GM18867 (cell line): ENCODE measurements around the gene KCNE3.

Experiments
- ATAC-seq: cut with Tn5 transposase; IDR thresholded peaks from one replicate; pipeline ENCODE4 v1.9.1; 2021; ENCODE audit warnings: mild to moderate bottlenecking, moderate library complexity; ENCODE audit not compliant: unreplicated experiment

KCNE3 gene

DNA sequence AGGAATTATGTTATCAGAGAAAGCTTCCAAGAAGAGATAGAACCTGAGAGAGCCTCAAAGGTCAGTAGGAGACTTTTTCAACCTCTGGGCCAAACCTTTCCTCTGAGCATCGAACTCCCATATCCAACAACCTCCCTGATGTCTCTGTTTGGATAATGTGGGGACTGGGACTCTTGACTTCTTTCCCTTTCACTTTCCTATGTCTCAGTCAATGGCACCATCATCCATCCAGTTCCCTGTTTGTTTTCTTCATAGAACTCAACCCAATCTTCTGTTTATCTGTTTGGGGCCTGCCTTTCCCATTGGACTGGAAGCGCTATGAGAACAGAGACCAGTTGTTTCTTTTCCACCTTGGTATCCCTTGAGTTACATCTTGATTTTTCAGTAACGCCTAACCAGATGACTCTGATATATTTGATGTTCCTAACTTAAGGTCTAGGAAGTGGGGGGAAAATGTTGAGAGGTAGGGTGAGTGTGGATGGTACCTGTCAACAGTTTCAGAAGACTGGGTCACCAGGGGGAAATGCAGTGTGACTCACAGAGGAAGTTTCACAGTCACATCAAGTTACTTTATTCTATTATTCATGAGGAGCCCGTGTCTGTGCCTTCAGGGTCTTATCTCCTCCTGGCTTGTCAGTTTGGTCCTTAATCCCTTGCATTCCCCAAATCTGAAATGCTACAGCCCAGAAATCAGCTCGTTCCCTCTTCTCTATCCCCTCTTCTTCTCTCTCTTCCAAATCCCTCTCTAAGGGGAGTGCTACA is 4.5 kb upstream of the KCNE3 start:
- no peak for ATAC-seq

DNA sequence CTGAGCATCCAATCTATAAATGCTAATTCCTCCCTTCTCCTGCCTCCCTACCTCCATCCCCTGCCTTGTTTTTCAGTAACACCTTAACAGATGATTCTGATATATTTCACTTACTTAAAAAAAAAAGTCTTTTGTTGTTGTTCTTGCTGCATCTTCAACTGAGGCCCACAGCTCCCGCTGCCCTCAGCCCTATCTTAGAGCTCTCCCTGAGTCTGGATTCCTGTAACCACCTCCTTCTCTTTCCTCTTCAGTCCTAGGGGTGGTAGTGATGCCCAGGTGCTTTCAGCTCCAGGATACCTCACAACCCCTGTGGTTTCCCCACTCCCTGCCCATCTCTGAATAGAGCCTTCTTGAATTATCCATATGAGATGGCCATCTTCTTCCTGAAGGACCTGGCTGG is 3.7 kb upstream of the KCNE3 start:
- no peak for ATAC-seq

DNA sequence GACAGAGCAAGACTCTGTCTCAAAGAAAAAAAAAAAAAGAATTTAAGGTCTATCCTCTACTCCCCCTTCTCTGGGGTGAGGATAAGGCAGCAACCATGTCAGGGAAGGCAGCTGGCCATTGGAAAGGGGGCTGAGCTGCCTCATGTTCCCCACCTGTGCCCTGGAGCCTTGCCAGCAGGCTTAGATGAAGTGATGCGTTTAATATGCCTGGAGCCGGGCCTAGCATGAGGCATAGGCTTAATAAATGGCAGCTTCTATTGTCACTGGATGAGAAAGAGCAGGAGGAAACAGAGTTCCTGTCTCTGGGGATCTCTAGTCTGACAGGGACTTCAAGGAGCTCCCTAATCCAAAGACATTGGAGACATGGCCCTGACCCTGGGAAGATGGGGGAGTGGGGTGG is 3.2 kb upstream of the KCNE3 start:
- ATAC-seq = no peak

DNA sequence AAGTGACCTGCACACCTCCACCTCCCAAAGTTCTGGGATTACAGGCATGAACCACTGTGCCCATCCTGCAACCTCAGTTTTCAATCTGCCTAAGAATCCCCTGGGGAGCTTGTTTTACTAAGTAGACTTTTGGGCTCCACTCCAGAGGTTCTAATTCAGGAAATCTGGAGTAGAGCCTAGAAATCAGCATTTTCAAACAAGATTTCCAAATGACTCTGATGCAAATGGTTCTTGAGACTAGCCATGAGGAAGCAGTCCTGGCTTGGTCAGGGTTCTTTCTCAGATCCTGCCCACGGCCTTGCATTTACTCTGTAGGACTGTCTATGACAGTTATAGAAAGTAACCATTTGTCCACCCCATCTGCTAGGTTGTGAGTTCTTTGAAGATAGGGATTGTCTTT is 1.6 kb upstream of the KCNE3 start:
- no peak for ATAC-seq

DNA sequence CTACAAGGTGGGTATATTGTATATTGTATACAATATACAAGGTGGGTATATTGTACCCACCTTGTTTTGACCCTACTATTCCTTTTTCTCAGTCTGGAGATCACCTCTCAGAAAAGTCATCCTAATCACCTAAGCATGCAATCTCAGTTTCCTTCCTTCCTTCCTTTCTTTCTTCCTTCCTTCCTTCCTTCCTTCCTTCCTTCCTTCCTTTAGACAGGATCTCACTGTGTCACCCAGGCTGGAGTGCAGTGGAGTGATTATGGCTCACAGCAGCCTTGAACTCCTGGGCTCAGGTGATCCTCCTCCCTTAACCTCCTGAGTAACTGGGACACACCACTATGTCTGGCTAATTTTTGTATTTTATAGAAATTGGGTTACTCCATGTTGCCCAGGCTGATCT is 1.2 kb upstream of the KCNE3 start:
- ATAC-seq = no peak

DNA sequence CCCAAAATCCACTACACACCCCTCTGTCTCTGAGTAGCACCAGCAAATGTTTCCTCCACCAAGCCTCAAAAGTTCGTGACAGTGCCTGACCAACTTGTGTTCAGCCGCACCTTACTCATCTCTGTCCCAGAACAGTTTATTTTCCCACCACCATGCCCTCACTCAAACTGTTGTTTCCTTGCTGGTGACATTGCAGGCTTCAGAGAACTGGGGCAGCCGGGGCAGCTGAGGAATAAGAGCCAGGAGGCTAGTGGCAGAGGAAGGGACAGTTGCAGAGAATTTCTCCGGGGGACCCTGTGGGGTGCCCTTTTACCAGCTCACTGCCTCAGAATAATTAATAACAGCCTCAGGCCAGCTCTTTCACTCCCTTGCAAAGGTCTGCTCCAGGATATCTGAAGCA is 709 bp upstream of the KCNE3 start:
- ATAC-seq = no peak

DNA sequence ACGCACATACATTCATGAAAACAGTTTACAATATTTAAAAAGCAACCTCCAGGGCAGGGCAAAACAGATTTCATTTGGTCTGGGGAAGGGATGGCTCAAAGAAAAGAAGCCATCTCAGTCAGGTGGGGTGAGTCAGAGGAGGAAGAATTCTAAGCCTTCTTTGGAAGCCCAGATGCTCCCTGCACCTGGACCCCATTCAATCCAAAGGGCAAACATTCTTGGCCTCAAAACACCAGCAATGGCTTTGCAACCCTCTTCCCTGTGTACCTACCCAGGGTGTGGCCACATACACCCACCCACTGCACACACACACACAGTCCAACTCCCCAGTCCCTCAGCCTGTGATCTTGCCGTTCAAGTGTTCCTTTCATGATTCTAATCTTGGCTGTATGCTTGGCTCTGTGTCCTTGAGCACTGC is 2.0 kb downstream of the KCNE3 start:
- ATAC-seq = no peak

DNA sequence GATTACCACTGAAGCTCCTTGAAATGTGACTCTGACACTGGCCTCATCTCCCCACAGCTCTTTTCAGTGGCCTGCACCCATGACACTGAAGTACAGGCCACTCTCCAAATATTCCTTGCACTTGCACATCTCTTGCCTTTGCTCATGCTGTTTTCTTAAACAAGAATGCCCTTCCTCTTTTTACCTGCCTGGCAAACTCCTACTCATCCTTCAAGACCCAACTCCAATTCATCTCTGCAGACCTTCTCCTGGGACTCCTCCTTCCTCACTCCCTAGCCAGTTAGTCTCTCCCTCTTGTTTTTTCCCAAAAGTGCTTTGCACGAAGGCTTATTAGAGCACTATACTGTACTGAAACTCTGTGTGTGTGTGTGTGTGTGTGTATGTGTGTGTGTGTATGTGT is 2.6 kb downstream of the KCNE3 start:
- ATAC-seq = no peak

DNA sequence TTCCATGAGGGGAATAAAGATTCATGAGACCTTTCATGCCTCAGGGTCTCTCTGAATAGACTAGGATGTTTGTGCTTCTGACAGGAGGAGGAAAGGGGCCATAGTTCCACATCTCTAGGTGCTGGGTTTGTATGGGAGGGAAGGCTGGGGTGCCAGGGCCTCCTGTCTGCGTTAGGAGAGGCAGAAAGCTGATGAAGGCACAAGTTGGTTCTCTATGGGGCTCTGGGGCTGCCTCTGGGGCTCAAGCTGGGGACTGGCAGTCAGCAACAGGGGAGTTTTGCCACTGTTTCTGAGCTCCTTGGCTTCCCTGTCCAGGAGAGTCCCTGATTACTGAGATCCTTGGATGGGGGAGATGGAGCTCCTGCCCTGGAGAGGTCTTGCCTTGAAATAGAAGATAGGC is 4.1 kb downstream of the KCNE3 start:
- ATAC-seq = no peak

DNA sequence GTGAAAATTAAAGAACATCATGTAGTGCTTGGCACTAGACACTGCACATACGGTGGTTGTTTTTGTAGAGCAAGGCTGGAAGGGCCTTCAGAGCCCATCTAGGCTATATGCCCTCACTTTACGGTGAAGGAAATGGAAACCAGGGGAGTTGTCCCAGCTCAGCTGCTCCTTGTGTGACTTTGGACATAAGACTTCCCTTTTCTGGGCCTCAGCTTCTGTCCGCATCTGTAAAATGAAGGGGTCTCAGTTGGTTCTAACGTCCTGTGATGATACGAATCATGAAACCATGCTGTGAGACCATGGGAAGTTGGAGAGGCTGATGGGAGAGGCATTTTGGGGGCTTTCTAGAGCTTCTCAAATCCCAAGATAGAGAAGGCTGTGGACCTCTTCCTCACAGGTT is 4.7 kb downstream of the KCNE3 start:
- no peak for ATAC-seq

DNA sequence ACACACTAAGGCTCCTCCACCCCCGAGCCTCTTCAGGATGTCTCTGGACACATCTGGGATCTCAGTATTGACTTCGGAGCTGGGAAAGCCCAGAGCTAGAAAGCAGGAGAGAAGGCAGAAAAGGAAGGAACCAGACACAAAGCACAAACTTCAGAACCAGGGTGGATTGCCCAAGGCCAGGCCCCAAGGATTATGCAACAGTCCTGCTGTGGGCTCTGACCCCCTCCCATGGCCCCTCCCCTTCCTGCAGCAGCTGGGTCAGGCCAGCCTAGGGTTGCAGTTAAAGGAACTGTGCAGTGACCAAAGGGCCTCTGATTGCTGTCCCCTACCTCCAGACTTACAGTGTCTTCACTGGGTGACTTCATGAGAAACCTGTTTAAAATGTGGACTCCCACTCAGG is 5.3 kb downstream of the KCNE3 start:
- ATAC-seq = no peak

DNA sequence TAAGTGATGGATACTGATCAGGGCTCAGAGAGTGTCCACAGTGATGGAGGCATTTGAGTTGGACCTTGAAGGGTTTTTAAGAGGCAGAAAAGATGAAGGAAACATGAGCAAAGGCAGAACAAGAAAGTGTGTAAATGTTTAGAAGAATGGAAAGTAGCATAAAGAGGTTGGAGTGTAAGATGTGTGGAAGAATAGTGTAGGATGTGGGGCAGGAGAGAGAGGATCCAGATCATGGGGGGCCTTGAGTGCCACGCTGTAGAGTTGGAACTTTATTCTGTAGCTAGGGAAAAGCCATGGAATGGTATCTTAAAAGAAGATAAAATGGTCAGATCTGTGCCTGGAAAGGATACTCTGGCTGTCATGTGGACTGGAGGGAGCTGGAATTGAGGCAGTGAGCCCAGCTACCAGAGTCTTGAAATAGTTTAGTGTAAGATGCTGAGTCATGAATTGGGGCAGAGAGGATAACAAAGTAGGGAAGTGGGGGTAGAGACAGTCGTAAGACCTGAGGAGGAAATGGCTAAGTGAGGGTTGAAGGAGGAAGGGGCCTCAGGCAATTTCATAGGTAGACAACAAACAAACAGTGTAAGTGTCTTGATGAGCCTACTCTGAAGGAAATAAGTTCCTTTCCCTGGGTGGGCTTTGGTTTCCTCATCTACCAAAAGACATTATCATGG is 6.7 kb downstream of the KCNE3 start:
- ATAC-seq = no peak

DNA sequence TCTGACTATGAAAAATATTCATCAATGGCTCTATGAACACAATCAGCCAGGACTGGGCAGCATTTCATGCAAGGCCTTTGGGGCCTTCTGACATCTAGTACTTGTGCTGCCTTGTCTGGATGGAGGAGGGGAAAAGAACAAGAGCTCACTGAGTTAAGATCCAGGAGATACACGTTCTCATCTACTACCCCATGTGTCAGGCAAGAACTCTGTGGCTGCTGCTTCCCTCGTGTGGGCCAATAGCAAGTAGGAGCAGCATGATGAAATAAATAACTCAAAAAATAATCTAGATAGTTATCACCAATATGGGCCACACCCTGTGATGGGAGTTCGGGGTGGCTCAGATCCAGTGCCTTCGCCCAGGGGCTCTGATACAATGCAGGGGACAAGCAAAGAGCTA is 7.3 kb downstream of the KCNE3 start:
- ATAC-seq = no peak

DNA sequence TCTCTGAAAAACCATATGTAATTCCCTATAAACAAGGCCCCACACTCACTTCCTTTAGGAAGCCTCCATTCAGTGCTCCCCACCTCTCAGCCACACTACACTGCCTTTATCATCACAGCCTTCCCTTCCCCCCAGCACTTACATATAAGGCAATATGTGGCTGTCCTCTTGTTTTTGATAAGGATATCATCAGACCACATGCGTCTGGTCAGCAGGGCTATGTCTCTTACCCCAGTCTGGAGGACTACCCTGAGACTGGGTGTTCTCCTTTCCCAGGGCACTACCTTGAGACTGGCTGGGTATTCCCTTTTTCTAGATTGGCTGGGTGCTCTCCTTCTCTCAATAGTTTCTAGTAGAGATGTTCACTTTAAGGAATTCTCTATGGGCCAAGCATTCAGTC is 7.8 kb downstream of the KCNE3 start:
- ATAC-seq = no peak

DNA sequence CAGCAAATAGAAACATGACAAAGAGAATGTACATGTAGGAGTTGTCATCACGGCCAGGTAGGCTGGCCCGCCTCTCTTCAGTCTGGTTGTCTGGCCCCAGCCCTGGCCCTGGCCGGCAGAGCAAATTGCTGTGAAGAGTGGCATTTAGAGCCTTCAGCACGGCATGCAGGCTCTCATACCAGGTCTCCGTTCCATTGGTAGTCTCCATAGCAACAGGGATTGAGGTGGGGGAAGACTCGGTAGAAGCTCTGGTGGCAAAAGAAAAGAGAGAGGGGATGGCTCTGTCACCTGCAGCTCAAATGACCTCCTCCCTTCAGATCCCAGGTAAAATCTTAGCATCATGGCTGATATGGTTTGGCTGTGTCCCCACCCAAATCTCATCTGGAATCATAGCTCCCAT is 10.0 kb downstream of the KCNE3 start:
- no peak for ATAC-seq

DNA sequence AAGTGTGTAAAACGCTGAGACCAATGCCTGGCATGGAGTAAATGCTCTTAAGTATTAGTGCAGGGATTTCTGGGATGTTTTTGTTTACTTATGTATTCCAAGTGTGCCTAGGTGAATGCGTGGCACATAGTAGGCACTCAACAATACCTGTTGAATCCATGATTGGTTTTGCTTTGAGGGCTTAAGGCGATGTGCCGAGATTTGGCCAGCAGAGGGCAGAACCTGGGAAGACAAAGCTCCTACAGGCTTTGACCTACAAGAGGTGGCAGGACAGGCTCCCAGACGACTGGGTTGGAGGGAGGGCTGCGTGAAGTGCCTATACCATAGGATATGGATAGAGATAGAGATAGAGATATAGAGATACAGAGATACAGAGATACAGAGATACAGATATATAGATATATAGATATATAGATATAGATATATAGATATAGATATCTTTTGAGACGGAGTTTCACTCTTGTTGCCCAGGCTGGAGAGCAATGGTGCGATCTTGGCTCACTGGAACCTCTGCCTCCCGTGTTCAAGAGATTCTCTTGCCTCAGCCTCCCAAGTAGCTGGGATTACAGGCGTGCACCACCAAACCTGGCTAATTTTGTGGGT is 13.9 kb downstream of the KCNE3 start:
- ATAC-seq = no peak

DNA sequence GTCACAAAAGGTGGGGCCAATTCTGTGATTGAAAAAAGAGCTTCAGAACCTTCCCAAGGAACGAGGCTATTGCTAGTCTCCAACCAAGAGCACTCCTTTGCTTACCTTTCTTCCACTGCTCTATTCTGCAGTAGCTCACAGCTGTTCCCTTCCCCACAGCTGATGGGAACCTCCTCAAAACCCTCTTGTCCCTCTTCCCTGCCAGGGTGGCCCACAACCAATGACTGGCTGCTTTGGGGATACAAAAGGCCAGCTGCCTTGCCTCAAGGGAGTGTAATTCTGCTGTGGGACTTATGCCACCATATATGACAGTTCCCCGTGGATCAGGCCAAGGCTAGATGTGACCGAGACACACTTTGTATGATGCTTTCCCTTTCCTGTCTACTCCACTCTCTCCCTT is 15.0 kb downstream of the KCNE3 start:
- ATAC-seq = no peak

DNA sequence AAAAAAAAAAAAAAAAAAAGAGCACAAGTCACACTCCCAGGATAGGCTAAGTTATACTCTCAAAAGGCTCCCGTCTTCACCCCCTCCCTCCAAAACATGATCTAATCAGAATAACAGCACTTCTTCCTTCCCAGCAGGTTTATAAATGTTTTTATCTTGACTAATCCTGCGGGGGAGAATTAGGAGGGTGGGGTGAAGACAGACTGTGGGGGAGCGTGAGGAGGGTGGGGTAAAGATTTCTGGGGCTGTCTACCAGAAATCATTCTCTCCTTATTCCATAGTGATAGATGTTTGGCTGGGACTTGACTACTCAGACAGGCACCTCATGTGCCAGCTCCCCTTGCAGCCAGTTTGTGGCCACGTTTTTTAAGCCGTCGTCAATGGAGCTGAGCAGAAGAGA is 17.0 kb downstream of the KCNE3 start:
- no peak for ATAC-seq

DNA sequence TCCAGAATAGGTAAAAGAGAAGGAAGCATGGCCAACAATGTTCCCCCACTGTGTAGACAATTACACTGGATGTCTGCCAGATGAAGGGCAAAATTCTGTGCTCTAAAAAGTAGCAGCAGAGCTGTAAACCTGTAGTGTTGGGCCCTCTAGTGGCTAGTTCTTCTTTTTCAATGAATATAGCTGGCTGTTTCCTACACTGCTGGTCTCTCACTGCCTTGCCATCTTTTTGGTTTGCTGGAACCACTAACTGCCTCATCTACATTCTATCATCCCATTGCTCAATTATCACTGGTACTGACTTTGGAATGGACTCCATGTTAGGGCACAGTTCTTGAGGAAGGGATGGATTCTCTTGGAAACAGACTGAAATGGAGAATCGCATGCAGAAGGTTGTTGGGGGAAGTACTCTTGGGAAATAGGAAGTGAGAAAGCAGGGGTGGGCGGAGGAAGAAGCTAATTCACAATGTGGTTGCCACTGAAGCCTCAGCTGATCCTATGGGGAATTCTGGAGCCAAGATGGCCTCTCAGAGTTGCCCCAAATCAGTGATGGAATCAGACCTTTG is 17.9 kb downstream of the KCNE3 start:
- ATAC-seq = no peak

DNA sequence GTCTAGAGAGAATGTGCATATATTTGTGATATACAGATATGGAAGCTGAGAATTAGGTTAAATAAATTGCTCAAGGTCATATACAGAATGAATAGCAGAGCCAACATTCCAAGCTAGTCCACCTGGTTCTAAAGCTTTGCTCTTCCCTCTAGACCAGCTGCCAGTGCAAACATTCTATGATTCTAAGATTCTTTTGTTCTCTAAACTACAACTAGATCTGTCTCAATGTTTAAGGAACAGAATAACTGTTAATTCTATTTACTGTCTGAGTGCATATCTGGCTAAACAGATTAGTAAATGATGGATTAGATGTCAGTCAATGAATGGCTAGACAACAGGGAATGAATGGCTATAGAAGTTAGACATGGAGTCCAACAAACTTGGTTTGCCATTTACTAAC is 19.6 kb downstream of the KCNE3 start:
- no peak for ATAC-seq

DNA sequence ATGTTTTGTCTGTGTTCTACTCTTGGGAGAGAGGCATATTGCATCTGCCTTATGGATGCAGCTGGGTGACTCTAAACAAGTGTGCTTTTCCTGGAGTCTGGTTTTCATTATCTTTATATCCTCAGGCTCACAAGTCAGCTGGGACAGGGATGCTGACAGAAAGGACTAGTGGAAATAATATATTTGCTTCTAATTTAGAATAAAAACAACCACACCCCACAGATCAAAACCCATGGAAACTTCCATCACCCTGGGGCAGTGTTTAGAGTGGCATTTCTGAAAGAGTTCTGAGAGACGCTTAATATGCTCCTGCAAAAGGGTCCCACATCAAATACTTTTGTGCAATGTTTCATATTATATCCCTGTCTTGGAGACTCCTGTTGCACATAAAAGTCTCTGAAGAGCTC is 20.8 kb downstream of the KCNE3 start:
- no peak for ATAC-seq

DNA sequence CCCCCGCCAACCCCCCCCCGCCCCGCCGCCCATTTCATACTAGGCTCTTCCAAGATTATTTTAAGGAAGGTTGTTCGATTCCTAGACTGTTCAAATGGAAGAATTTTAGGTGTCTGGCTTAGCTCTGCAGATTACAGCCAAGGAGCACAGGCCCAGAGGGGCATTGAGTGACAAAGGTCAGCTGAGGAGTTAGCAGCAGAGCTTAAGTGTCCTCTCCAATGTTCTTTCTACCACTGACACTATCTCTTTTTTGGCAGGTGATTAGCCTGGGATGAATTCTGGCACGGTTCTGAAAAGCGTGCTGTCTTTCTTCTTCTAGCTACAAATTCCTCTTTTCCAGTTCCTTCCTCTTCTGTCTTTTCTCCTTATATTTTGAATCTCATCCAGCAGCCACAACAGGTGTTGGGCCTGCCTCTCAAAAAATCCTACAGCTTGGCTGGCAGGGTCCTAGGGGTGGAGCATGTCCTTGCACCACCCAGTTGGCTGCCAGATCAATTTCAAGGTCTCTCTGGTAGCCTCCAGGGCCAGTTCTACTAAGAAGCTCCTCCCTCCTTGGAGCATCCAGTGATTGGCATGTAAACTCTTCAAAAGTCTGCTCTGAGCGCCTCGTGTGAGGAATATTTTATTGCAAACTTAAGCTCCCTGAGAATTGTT is 23.0 kb downstream of the KCNE3 start:
- no peak for ATAC-seq
